22Rv1 (cell line): ENCODE measurements around the gene ATP5PO.

ENCODE experiments used
- ZFX ChIP-seq: fragments of 450-650 bp; IDR thresholded peaks from 2 replicates; pipeline ENCODE4 v1.6.1; 2017; ENCODE audit warnings: antibody characterized with exemption, borderline replicate concordance
- TF ChIP-seq, protein P1 (sequence below): fragments of 450-650 bp; IDR thresholded peaks from 2 replicates; pipeline ENCODE4 v1.5.1; 2017; ENCODE audit warnings: mild to moderate bottlenecking

DNA sequence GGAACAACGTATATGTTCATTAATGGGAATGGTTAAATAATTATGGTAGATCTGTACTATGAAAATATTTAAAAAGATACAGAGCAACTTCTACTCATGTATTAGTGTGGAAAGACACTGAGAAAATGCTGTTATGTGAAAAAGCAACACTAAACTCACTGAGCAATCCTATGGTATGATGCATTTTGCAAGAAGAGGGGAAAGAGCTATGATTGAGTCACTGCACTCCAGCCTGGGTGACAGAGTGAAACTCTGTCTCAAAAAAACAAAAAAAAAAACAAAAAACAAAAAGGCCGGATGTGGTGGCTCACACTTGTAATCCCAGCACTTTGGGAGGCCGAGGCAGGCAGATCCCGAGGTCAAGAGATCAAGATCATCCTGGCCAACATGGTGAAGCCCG lies 44.4 kb downstream of the ATP5PO start:
- no peak for TF ChIP-seq ZFX
- TF ChIP-seq, protein P1, sequence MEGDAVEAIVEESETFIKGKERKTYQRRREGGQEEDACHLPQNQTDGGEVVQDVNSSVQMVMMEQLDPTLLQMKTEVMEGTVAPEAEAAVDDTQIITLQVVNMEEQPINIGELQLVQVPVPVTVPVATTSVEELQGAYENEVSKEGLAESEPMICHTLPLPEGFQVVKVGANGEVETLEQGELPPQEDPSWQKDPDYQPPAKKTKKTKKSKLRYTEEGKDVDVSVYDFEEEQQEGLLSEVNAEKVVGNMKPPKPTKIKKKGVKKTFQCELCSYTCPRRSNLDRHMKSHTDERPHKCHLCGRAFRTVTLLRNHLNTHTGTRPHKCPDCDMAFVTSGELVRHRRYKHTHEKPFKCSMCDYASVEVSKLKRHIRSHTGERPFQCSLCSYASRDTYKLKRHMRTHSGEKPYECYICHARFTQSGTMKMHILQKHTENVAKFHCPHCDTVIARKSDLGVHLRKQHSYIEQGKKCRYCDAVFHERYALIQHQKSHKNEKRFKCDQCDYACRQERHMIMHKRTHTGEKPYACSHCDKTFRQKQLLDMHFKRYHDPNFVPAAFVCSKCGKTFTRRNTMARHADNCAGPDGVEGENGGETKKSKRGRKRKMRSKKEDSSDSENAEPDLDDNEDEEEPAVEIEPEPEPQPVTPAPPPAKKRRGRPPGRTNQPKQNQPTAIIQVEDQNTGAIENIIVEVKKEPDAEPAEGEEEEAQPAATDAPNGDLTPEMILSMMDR = no peak
